Tibial nerve (tissue), 4 donors: Measurements from ENCODE around the gene PTPRM.

Experiments
- CTCF ChIP-seq, 5 experiments: fragments of 200-600 bp in 3 of 5; fragments of 450-650 bp in 2 of 5; sonication (generic) in 3 of 5; IDR thresholded peaks; one replicate each; pipeline ENCODE4 v1.5.1; 2016 to 2019; ENCODE audit warnings: antibody characterized with exemption in 5 of 5, mild to moderate bottlenecking in 3 of 5, moderate library complexity in 2 of 5
- EP300 ChIP-seq, 2 donors: sonication (generic); formaldehyde crosslinking; IDR thresholded peaks; one replicate each; pipeline ENCODE4 v1.6.1; 2017; ENCODE audit warnings: antibody characterized with exemption in 2 of 2, mild to moderate bottlenecking in 1 of 2
- POLR2A ChIP-seq, 2 donors: fragments of 450-650 bp; IDR thresholded peaks; one replicate each; pipeline ENCODE4 v1.6.1; 2017; ENCODE audit warnings: antibody characterized with exemption in 2 of 2, mild to moderate bottlenecking in 2 of 2, moderate library complexity in 2 of 2

GRCh38 chr18:8050616-8051329 lies 483.7 kb downstream of the PTPRM start:
- TF ChIP-seq CTCF (IDR thresholded peaks at IDR 0.05) (no peak), EP300 (IDR thresholded peaks at IDR 0.05) (no peak), POLR2A (IDR thresholded peaks at IDR 0.05) (no peak)
